Measurements from ENCODE around the gene ANKRD49. TPM values are rescaled to one million over a fixed set of nuclear protein-coding genes. Genes with fewer than 3 reads are reported as not detected.

Gene ANKRD49, protein sequence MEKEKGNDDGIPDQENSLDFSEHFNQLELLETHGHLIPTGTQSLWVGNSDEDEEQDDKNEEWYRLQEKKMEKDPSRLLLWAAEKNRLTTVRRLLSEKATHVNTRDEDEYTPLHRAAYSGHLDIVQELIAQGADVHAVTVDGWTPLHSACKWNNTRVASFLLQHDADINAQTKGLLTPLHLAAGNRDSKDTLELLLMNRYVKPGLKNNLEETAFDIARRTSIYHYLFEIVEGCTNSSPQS
- total RNA-seq, result 8.2 and 10.1 TPM in 2 replicates

DNA sequence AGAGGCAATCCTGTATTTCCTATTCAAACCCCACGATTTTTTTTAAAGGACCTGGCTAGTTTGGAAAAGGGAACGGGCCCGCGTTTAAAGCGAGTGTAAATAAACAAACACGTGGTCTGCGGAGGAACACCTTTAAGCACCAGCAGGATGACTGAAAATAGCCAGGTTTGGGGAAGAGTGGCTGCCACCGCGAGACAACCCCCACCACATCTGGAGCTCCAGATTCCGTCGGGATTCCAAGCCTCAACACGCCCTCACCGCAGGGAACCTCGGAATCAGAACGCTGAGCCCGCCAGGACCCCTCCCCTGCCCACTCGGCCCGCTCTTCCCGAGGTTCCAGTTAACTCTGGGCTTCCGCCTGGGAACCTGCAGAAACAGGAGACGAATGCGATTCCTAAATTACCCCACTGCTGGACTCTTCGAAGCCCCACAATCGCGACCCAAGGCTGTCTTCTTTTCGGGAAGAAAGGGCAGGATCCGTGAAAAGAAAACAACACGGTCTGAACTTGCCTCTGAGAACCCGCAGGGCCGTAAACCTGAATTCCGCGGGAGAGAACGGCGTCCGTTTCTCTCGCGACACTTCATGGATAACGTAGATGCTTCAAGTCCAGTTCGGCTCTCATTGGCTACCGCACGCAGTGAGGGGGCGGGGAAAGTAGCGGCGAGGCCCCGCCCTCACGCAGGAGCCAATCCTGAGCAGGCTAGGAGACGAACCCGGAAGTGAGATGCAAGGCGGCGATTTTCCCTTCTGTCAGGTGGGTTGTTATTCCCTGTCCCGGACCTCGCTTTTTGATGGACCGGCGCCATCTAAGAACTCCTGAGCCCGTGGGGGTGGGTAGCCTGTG, at the start of gene ANKRD49, which contains the start of gene MRE11:
TSS of gene ANKRD49 (plus strand) at position 704 of the 845 bp plus-strand sequence. CDS start 2,710 bp downstream, outside the sequence.
TSS of gene MRE11 (minus strand) at position 564 of the 845 bp plus-strand sequence. CDS start 1,043 bp downstream, outside the sequence.

DNA sequence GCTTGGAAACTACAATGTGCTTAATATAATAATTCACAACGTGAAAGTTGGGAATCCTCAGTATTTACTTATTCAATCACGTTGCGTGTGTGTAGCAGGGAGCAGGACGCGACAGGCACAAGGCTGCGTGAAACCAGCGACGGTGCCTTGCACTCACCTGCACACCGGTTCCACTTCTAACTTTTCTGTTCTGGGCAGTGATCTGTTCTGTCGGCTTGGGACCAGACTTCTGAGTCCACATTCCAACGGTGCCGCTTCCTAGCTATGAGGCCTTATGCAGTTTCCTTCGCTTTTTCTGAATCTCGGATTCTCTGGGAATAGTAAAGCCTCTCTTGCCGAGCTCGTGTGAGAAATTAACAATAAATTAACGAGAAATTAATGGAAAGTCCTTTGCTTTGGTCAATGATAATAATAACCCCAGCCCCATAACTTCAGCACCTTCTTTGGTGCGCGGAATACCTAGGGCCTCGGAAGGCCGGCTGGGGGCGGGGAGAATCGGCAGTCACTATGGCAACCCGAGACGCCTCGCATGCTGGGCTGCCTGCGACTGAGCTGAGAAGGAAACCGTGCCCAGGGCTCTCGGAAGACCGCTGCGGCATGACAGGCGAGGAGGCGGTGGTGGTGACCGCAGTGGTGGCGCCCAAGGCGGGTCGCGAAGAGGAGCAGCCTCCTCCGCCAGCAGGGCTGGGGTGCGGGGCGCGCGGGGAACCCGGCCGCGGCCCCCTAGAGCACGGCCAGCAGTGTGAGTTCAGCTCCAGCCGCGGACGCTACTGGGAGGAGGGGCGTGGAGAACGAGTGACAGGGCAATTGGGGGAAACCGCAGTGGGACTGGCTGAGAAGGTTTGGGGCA, 18.4 kb downstream of the ANKRD49 start, which contains the start of gene C11orf97:
TSS of gene C11orf97 (plus strand) at position 530 of the 850 bp plus-strand sequence. CDS start at position 598, 68 bp downstream.

GRCh38 chr11:94543695-94544645, 50.2 kb downstream of the ANKRD49 start, which contains the start of gene FUT4:
Gene FUT4, plus strand, starts transcription at chr11:94543921. Its CDS starts 213 bp downstream, at chr11:94544134.

Other genes starting within 250 kb of the ANKRD49 start
- not detected in 2 replicates for gene IZUMO1R, start 189.4 kb upstream of the ANKRD49 start, total RNA-seq
- gene GPR83, start 92.6 kb upstream of the ANKRD49 start, total RNA-seq, result 0.16 TPM in 1 of 2 replicates, not detected in the other
- 5.4 and 17.1 TPM in 2 replicates for gene MRE11, start 140 bp upstream of the ANKRD49 start, total RNA-seq
- not detected in 2 replicates for gene C11orf97, start 18.5 kb downstream of the ANKRD49 start, total RNA-seq
- 2.4 and 3.2 TPM in 2 replicates for gene FUT4, start 49.9 kb downstream of the ANKRD49 start, total RNA-seq
- gene PIWIL4, start 73.4 kb downstream of the ANKRD49 start, total RNA-seq, result 0.47 TPM in 1 of 2 replicates, not detected in the other